Hepatocyte (in vitro differentiated cells): Measurements from ENCODE around the gene SMAD7.

Experiments used
- EZH2 ChIP-seq: fragments of 200-600 bp; sonication (generic); IDR thresholded peaks from 2 replicates; pipeline ENCODE4 v1.6.1; 2016; ENCODE audit warnings: antibody characterized with exemption, mild to moderate bottlenecking, borderline replicate concordance
- TF ChIP-seq, protein P1 (sequence below): fragments of 200-600 bp; sonication (generic); IDR thresholded peaks from 2 replicates; pipeline ENCODE4 v1.5.1; 2016; ENCODE audit warnings: antibody characterized with exemption, mild to moderate bottlenecking; ENCODE audit not compliant: poor library complexity

DNA sequence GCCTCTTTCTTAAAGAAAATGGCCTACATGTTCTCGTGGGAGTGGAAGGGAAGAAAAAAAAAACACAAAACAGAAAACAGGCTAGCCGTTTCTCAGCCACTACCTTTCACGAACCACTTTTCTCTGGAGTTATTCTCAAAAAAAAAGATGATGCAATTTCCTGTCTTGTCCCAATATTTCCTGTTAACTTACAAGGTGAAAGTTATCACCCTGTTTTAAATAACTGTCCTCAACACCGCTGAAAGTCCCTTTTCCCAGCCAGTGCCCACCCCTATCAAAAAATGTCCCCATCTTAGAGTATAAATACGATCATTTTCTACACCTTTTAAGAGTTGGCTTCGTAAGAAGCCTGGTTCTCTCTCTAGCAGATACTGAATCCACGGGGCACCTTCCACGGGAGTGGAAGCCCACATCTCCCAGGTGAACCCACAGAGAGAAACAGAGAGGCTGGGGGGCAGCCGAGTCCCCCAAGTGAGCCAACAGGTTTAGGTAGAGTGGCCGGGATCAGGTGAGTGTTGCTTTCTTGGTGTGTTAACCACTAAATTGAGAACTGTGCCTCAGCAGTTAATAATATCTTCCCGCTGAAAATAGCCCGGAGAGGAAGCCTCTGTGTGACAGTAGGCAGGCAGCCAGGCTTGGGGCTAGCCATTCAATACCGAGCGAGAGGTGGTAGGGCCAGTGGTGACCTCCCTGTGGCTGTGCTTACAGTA, 15.9 kb downstream of the SMAD7 start:
- TF ChIP-seq, protein P1, sequence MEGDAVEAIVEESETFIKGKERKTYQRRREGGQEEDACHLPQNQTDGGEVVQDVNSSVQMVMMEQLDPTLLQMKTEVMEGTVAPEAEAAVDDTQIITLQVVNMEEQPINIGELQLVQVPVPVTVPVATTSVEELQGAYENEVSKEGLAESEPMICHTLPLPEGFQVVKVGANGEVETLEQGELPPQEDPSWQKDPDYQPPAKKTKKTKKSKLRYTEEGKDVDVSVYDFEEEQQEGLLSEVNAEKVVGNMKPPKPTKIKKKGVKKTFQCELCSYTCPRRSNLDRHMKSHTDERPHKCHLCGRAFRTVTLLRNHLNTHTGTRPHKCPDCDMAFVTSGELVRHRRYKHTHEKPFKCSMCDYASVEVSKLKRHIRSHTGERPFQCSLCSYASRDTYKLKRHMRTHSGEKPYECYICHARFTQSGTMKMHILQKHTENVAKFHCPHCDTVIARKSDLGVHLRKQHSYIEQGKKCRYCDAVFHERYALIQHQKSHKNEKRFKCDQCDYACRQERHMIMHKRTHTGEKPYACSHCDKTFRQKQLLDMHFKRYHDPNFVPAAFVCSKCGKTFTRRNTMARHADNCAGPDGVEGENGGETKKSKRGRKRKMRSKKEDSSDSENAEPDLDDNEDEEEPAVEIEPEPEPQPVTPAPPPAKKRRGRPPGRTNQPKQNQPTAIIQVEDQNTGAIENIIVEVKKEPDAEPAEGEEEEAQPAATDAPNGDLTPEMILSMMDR: no peak
- TF ChIP-seq EZH2: no peak
